H1 (cell line): ENCODE measurements around the gene NEDD4L. TPM values are rescaled to one million over a fixed set of nuclear protein-coding genes. Genes with fewer than 3 reads are reported as not detected.

Source experiments
- CTCF ChIA-PET: fragments of 300-600 bp; sonication (Branson Sonifier 250); formaldehyde crosslinking; loops from one replicate; lab custom pipeline; 2021; ENCODE audit not compliant: partially characterized antibody; lab: Charles Lee
- POLR2A ChIA-PET: fragments of 300-600 bp; sonication (Branson Sonifier 250); formaldehyde crosslinking; loops from one replicate; lab custom pipeline; 2021; ENCODE audit warnings: inconsistent platforms; ENCODE audit not compliant: partially characterized antibody; lab: Charles Lee
- DNase-seq, 2 experiments: peaks; one replicate each; pipeline versions ENCODE4 v3.0.0 to v3.0.0-alpha.2; 2010 to 2022; ENCODE audit warnings: low spot score in 2 of 2, low read depth in 1 of 2, mixed read lengths in 1 of 2
- FAIRE-seq: peaks from 2 replicates; lab custom pipeline; 2011; peaks lifted over from hg19 to GRCh38; lab: Jason Lieb, UNC
- H2AFZ ChIP-seq: 2 replicates; pipeline ENCODE4 v1.8.1; 2012; ENCODE audit warnings: low read length, inconsistent platforms
- H2AK5ac ChIP-seq: 2 replicates; pipeline ENCODE4 v1.6.1; 2013; ENCODE audit warnings: low read depth, low read length
- H2BK120ac ChIP-seq: replicated peaks from 2 replicates; pipeline ENCODE3; 2013; ENCODE audit warnings: low read depth, low read length, inconsistent platforms
- H2BK12ac ChIP-seq: 2 replicates; pipeline ENCODE4 v1.6.1; 2013; ENCODE audit warnings: low read depth, low read length
- H2BK15ac ChIP-seq: 2 replicates; pipeline ENCODE4 v1.6.1; 2013; ENCODE audit warnings: low read length
- H2BK20ac ChIP-seq: 2 replicates; pipeline ENCODE4 v1.6.1; 2013; ENCODE audit warnings: low read length
- H2BK5ac ChIP-seq: 2 replicates; pipeline ENCODE4 v1.6.1; 2013; ENCODE audit warnings: low read depth, low read length
- H3K14ac ChIP-seq: 2 replicates; pipeline ENCODE4 v1.6.1; 2013; ENCODE audit warnings: inconsistent platforms; ENCODE audit not compliant: insufficient read length
- H3K18ac ChIP-seq: 2 replicates; pipeline ENCODE4 v1.6.1; 2013; ENCODE audit warnings: low read length; ENCODE audit errors: extremely low read depth
- H3K23ac ChIP-seq: 2 replicates; pipeline ENCODE4 v1.6.1; 2013; ENCODE audit warnings: inconsistent platforms; ENCODE audit not compliant: insufficient read length
- H3K23me2 ChIP-seq: 2 replicates; pipeline ENCODE4 v1.6.1; 2013; ENCODE audit warnings: low read depth, low read length
- H3K27ac ChIP-seq: 2 replicates; pipeline ENCODE4 v1.6.1; 2011; ENCODE audit warnings: low read depth, low read length, inconsistent platforms
- H3K27me3 ChIP-seq, 4 experiments: replicated peaks in 1 of 4; 1 replicate in 1 of 4; 2 replicates in 3 of 4; pipeline versions ENCODE4 v1.6.1 to v1.8.1; 2011 to 2013; ENCODE audit warnings: low read length in 3 of 4, mild to moderate bottlenecking in 3 of 4, inconsistent platforms in 2 of 4, mixed read lengths in 2 of 4, moderate library complexity in 1 of 4; ENCODE audit not compliant: control insufficient read depth in 3 of 4, insufficient read depth in 3 of 4; ENCODE audit errors: extremely low read depth in 1 of 4
- H3K36me3 ChIP-seq, 4 experiments: 2 replicates each; pipeline versions ENCODE4 v1.6.1 to v1.8.1; 2011 to 2013; ENCODE audit warnings: mild to moderate bottlenecking in 4 of 4, low read length in 3 of 4, moderate library complexity in 2 of 4, control low read depth in 1 of 4, inconsistent platforms in 1 of 4; ENCODE audit not compliant: insufficient read depth in 4 of 4, control insufficient read depth in 2 of 4
- H3K4ac ChIP-seq: replicated peaks from 2 replicates; pipeline ENCODE3; 2013; ENCODE audit warnings: low read length, low read depth, mixed read lengths, inconsistent platforms; ENCODE audit not compliant: insufficient read length
- H3K4me1 ChIP-seq, 4 experiments: replicated peaks in 1 of 4; 1 replicate in 1 of 4; 2 replicates in 3 of 4; pipeline versions ENCODE4 v1.6.1 to v1.8.1; 2011 to 2013; ENCODE audit warnings: low read length in 3 of 4, inconsistent platforms in 2 of 4, mixed read lengths in 1 of 4; ENCODE audit not compliant: insufficient read depth in 4 of 4, control insufficient read depth in 3 of 4
- H3K4me2 ChIP-seq, 2 experiments: 2 replicates each; pipeline versions ENCODE4 v1.6.1 to v1.8.1; 2011 to 2013; ENCODE audit warnings: low read depth in 2 of 2, low read length in 2 of 2, control low read depth in 1 of 2, inconsistent platforms in 1 of 2, mild to moderate bottlenecking in 1 of 2; ENCODE audit not compliant: insufficient read depth in 1 of 2
- H3K4me3 ChIP-seq, 4 experiments: fragments of 200-600, 300-600 bp in 1 of 4; sonication (generic), shearing (Covaris generic), sonication (Bioruptor Twin) in 1 of 4; 2 replicates each; pipeline versions ENCODE4 v1.5.1 to v1.8.1; 2011 to 2016; ENCODE audit warnings: low read length in 4 of 4, low read depth in 3 of 4, control low read depth in 2 of 4, inconsistent platforms in 2 of 4, mild to moderate bottlenecking in 2 of 4, mixed read lengths in 1 of 4, moderate library complexity in 1 of 4; ENCODE audit not compliant: insufficient read depth in 2 of 4; ENCODE audit errors: extremely low read depth in 1 of 4
- H3K56ac ChIP-seq: replicated peaks from 2 replicates; pipeline ENCODE3; 2013; ENCODE audit warnings: low read depth, mild to moderate bottlenecking, mixed read lengths, low read length, inconsistent platforms; ENCODE audit not compliant: insufficient read length
- H3K79me1 ChIP-seq: 2 replicates; pipeline ENCODE4 v1.6.1; 2013; ENCODE audit warnings: low read depth, low read length, control low read depth
- H3K79me2 ChIP-seq, 2 experiments: 2 replicates each; pipeline versions ENCODE4 v1.6.1 to v1.8.1; 2012 to 2013; ENCODE audit warnings: low read length in 2 of 2, mild to moderate bottlenecking in 2 of 2, inconsistent platforms in 1 of 2; ENCODE audit not compliant: insufficient read depth in 2 of 2, control insufficient read depth in 1 of 2
- H3K9ac ChIP-seq, 4 experiments: replicated peaks in 1 of 4; 1 replicate in 1 of 4; 2 replicates in 3 of 4; pipeline versions ENCODE4 v1.6.1 to v1.8.1; 2011 to 2013; ENCODE audit warnings: low read depth in 3 of 4, low read length in 3 of 4, control low read depth in 2 of 4, mild to moderate bottlenecking in 2 of 4, moderate library complexity in 2 of 4, inconsistent platforms in 1 of 4; ENCODE audit errors: extremely low read depth in 1 of 4
- H3K9me3 ChIP-seq, 2 experiments: 2 replicates each; pipeline versions ENCODE4 v1.6.1 to v1.8.1; 2012 to 2013; ENCODE audit warnings: mild to moderate bottlenecking in 2 of 2, moderate library complexity in 2 of 2, control low read depth in 1 of 2, inconsistent platforms in 1 of 2, low read depth in 1 of 2, low read length in 1 of 2, mixed read lengths in 1 of 2; ENCODE audit not compliant: insufficient read depth in 2 of 2
- H4K20me1 ChIP-seq, 2 experiments: replicated peaks in 1 of 2; 2 replicates each; pipeline versions ENCODE3 to v1.8.1; 2011 to 2013; ENCODE audit warnings: inconsistent platforms in 2 of 2, low read length in 2 of 2, mild to moderate bottlenecking in 1 of 2; ENCODE audit not compliant: insufficient read depth in 2 of 2, control insufficient read depth in 1 of 2
- H4K5ac ChIP-seq: 2 replicates; pipeline ENCODE4 v1.6.1; 2013; ENCODE audit warnings: low read length, low read depth, mixed read lengths, inconsistent platforms; ENCODE audit not compliant: insufficient read length
- H4K8ac ChIP-seq: 2 replicates; pipeline ENCODE4 v1.8.0; 2013; ENCODE audit warnings: mild to moderate bottlenecking, moderate library complexity, low read length, inconsistent platforms; ENCODE audit not compliant: insufficient read depth; ENCODE audit errors: extremely low read depth
- H4K91ac ChIP-seq: replicated peaks from 2 replicates; pipeline ENCODE3; 2013; ENCODE audit warnings: low read length, mixed read lengths, inconsistent platforms; ENCODE audit not compliant: insufficient read length
- CHD2 ChIP-seq: IDR thresholded peaks from 2 replicates; pipeline ENCODE4 v1.6.1; 2012; ENCODE audit warnings: low read length, improper control_type of control experiment
- EGR1 ChIP-seq: IDR thresholded peaks from 2 replicates; pipeline ENCODE4 v1.6.1; 2011; ENCODE audit warnings: low read depth, low read length, borderline replicate concordance
- POLR2AphosphoS5 ChIP-seq: IDR thresholded peaks from 2 replicates; pipeline ENCODE4 v1.6.1; 2011; ENCODE audit warnings: low read depth, low read length
- RAD21 ChIP-seq, 2 experiments: IDR thresholded peaks in 1 of 2; conservative IDR thresholded peaks in 1 of 2; 2 replicates each; pipeline ENCODE4 v1.6.1; 2011; ENCODE audit warnings: low read depth in 2 of 2, low read length in 2 of 2, improper control_type of control experiment in 1 of 2, inconsistent platforms in 1 of 2, mild to moderate bottlenecking in 1 of 2, moderate library complexity in 1 of 2
- RNF2 ChIP-seq: fragments of 200-900, 300-1000 bp; sonication (generic); IDR thresholded peaks from 2 replicates; pipeline ENCODE4 v1.7.1; 2016; ENCODE audit warnings: borderline replicate concordance, low read depth, mild to moderate bottlenecking, antibody characterized with exemption, low read length; ENCODE audit not compliant: poor library complexity, severe bottlenecking; ENCODE audit errors: missing control alignments
- SIX5 ChIP-seq: IDR thresholded peaks from 2 replicates; pipeline ENCODE4 v1.6.1; 2011; ENCODE audit warnings: mild to moderate bottlenecking, low read depth, low read length
- TCF12 ChIP-seq: IDR thresholded peaks from 2 replicates; pipeline ENCODE4 v1.6.1; 2011; ENCODE audit warnings: low read depth, mild to moderate bottlenecking, low read length
- WGBS, 2 experiments: shearing (Covaris generic) in 1 of 2; methylation state at CpG; one replicate each; pipeline versions ENCODE4 v1.1.6 to v1.1.7; 2013 to 2015; ENCODE audit warnings: low lambda C conversion rate in 2 of 2, mixed read lengths in 2 of 2, inconsistent platforms in 1 of 2, low coverage in 1 of 2, missing lambda C conversion rate in 1 of 2; ENCODE audit not compliant: insufficient replicate concordance in 2 of 2, insufficient coverage in 1 of 2, insufficient read length in 1 of 2; ENCODE audit errors: extremely low coverage in 1 of 2, missing lambda C conversion rate in 1 of 2; 5-methylcytosine and 5-hydroxymethylcytosine counted together
- polyA plus RNA-seq, 7 experiments: library from polyadenylated mRNA; depleted of rRNA in 3 of 7; stranded (reverse) in 5 of 7; unstranded in 2 of 7; fragments of >200 nt in 5 of 7; fragments of 200-250 nt in 2 of 7; gene quantifications; 1 replicate in 5 of 7; 2 replicates in 1 of 7; 4 replicates in 1 of 7; pipeline versions ENCODE4 v1.2.1 to v1.2.3, GENCODE V29; 2011 to 2013; ENCODE audit warnings: missing spikeins in 2 of 7, mixed read lengths in 2 of 7
- total RNA-seq: library from RNA; stranded (reverse); fragmentation: NEBNext Ultra II Directional; extraction: Animal tissue kit (Norgen Biotek cat#: 25700); gene quantifications from 2 replicates; pipeline ENCODE4 v1.2.1, GENCODE V29; 2021
- TF ChIP-seq, protein P1 (sequence below): IDR thresholded peaks from 2 replicates; pipeline ENCODE4 v1.6.1; 2011; ENCODE audit warnings: low read depth, mild to moderate bottlenecking, low read length; ENCODE audit not compliant: insufficient read depth
- TF ChIP-seq, protein P2 (sequence below): IDR thresholded peaks from 2 replicates; pipeline ENCODE4 v1.6.1; 2012; ENCODE audit warnings: inconsistent platforms
- TF ChIP-seq, protein P3 (sequence below): IDR thresholded peaks from 2 replicates; pipeline ENCODE4 v1.6.1; 2012; ENCODE audit warnings: inconsistent platforms

The NEDD4L gene
- total and polyA plus RNA-seq, 2 of the 8 experiments (the other 6 are each of a cell fraction or from before 2014, with no cell fraction given) = 37.3 to 69.8 TPM

DNA sequence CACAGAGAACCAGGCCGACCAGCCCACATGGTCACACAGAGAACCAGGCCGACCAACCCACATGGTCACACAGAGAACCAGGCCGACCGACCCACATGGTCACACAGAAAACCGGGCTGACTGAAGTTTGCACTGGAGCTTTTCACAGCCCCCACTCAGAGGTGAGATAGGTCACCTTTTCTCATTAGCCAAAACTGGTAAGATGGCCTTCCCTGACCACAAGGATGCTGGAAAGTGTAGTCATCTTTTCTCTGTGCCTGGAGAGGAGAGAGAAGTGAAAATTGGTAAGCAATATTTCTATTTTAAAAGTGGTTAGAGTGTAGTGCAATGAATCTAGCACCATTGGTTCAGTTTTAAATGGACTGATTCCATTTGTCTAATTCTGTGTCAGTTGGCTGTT is 247.1 kb downstream of the NEDD4L start:
- no peak overlapping the region for H3K27ac ChIP-seq
- 88% methylated on average over 5 of the region's 5 CpGs; no CpG with 5 or more reads in 1 of the 2 experiments for WGBS, 2 experiments
- no peak overlapping the region for H4K8ac ChIP-seq
- H3K4me2 ChIP-seq = no peak overlapping the region
- H3K4me1 ChIP-seq = peaks cover 2 to 10% (median 7%) of the 10 kb centered on the region in 4 experiments; a peak in 5 of 7 replicates
- H3K27me3 ChIP-seq = no peaks in the 10 kb centered on the region
- no peak overlapping the region for H3K56ac ChIP-seq
- no peak overlapping the region for H3K9ac ChIP-seq
- CTCF ChIA-PET = interaction anchor here (1.3 kb wide), 2 partner anchors 10 to 27 kb away, joined by 3 to 6 read pairs; no protein-coding TSS in a partner anchor
- H3K18ac ChIP-seq = no peak overlapping the region
- DNase-seq (no peak), FAIRE-seq (no peak)
- POLR2A ChIA-PET = no interaction called here
- no peak overlapping the region for H2BK15ac ChIP-seq
- H2AK5ac ChIP-seq = no peak overlapping the region
- no peak overlapping the region for H2BK12ac ChIP-seq
- no peak overlapping the region for H2BK5ac ChIP-seq
- TF ChIP-seq SIX5 = no peak
- no peak for TF ChIP-seq CHD2
- no peak for TF ChIP-seq EGR1
- TF ChIP-seq, protein P1, sequence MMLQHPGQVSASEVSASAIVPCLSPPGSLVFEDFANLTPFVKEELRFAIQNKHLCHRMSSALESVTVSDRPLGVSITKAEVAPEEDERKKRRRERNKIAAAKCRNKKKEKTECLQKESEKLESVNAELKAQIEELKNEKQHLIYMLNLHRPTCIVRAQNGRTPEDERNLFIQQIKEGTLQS = no peak
- TF ChIP-seq, protein P2, sequence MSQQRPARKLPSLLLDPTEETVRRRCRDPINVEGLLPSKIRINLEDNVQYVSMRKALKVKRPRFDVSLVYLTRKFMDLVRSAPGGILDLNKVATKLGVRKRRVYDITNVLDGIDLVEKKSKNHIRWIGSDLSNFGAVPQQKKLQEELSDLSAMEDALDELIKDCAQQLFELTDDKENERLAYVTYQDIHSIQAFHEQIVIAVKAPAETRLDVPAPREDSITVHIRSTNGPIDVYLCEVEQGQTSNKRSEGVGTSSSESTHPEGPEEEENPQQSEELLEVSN = no peak
- TF ChIP-seq RNF2 = no peak
- TF ChIP-seq, protein P3, sequence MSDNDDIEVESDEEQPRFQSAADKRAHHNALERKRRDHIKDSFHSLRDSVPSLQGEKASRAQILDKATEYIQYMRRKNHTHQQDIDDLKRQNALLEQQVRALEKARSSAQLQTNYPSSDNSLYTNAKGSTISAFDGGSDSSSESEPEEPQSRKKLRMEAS = no peak
- no peak for TF ChIP-seq TCF12
- no peak for TF ChIP-seq RAD21 (IDR thresholded peaks at IDR 0.05 in 1 of 2, conservative IDR thresholded peaks at IDR 0.05 in 1 of 2; ENCODE audit: low read depth in 2 of 2, low read length in 2 of 2)
- TF ChIP-seq POLR2AphosphoS5 = no peak
- no peaks in the 10 kb centered on the region for H3K23me2 ChIP-seq
- H3K79me1 ChIP-seq = no peaks in the 10 kb centered on the region
- no peak overlapping the region for H4K5ac ChIP-seq
- H3K79me2 ChIP-seq = peaks cover 0 to 26% of the 10 kb centered on the region in 2 experiments; a peak in 2 of 4 replicates
- peaks cover 2 to 3% of the 10 kb centered on the region in 2 experiments for H4K20me1 ChIP-seq
- no peak overlapping the region for H3K23ac ChIP-seq
- H2BK120ac ChIP-seq = no peak overlapping the region
- no peak overlapping the region for H2AFZ ChIP-seq
- H3K4ac ChIP-seq = no peak overlapping the region
- H3K9me3 ChIP-seq = no peaks in the 10 kb centered on the region
- H4K91ac ChIP-seq = no peak overlapping the region
- no peak overlapping the region for H3K14ac ChIP-seq
- H3K36me3 ChIP-seq = no peaks in the 10 kb centered on the region; a peak in 1 of 8 replicates
- H2BK20ac ChIP-seq = no peak overlapping the region
- H3K4me3 ChIP-seq = no peak overlapping the region
